Esophagus muscularis mucosa (tissue), 4 donors: ENCODE results near the gene P4HB. TPM values are rescaled to one million over a fixed set of nuclear protein-coding genes. Genes with fewer than 3 reads are reported as not detected.

Experiments used
- DNase-seq: peaks from one replicate; pipeline ENCODE4 v3.0.0-alpha.2; 2017; ENCODE audit errors: extremely low spot score
- H3K27ac ChIP-seq, 4 donors: fragments of 200-600 bp; sonication (generic); replicated peaks in 1 of 4; 1 replicate in 3 of 4; 2 replicates in 1 of 4; pipeline ENCODE4 v1.5.1; 2016 to 2019; ENCODE audit warnings: mild to moderate bottlenecking in 1 of 4
- H3K27me3 ChIP-seq, 4 donors: fragments of 200-600 bp; sonication (generic); one replicate each; pipeline versions ENCODE4 v1.5.1 to v1.6.0; 2016 to 2019
- H3K36me3 ChIP-seq, 4 donors: fragments of 200-600 bp; sonication (generic); one replicate each; pipeline ENCODE4 v1.5.1; 2016 to 2019
- H3K4me1 ChIP-seq, 4 donors: fragments of 200-600 bp; sonication (generic); one replicate each; pipeline ENCODE4 v1.5.1; 2016 to 2019
- H3K4me3 ChIP-seq, 4 donors: fragments of 200-600 bp; sonication (generic); 1 replicate in 2 of 4; 2 replicates in 2 of 4; pipeline ENCODE4 v1.5.1; 2016 to 2019; ENCODE audit warnings: mild to moderate bottlenecking in 4 of 4, moderate library complexity in 1 of 4
- H3K9me3 ChIP-seq, 4 donors: fragments of 200-600 bp; sonication (generic); 1 replicate in 3 of 4; 2 replicates in 1 of 4; pipeline ENCODE4 v1.5.1; 2016 to 2019
- CTCF ChIP-seq, 3 experiments: fragments of 200-600 bp in 2 of 3; fragments of 450-650 bp in 1 of 3; sonication (generic) in 2 of 3; IDR thresholded peaks; one replicate each; pipeline ENCODE4 v1.5.1; 2017 to 2019; ENCODE audit warnings: antibody characterized with exemption in 3 of 3, mild to moderate bottlenecking in 2 of 3, moderate library complexity in 1 of 3
- EP300 ChIP-seq: sonication (generic); formaldehyde crosslinking; IDR thresholded peaks from one replicate; pipeline ENCODE4 v1.6.1; 2017; ENCODE audit warnings: antibody characterized with exemption
- POLR2A ChIP-seq: fragments of 450-650 bp; IDR thresholded peaks from one replicate; pipeline ENCODE4 v1.6.1; 2017; ENCODE audit warnings: antibody characterized with exemption, moderate library complexity, mild to moderate bottlenecking, low read depth
- POLR2AphosphoS5 ChIP-seq, 2 donors: sonication (generic); formaldehyde crosslinking; IDR thresholded peaks; one replicate each; pipeline ENCODE4 v1.6.1; 2017; ENCODE audit warnings: antibody characterized with exemption in 2 of 2
- WGBS: methylation state at CpG from one replicate; pipeline ENCODE4 v1.1.5; 2018; 5-methylcytosine and 5-hydroxymethylcytosine counted together
- intact Hi-C: fragments of 100-400 bp; cut with DNase I; formaldehyde crosslinking; loops from one replicate; pipeline ENCODE4 v1.15.1; 2023
- total RNA-seq, 4 donors: library from RNA; depleted of rRNA; stranded (reverse); fragments of >200 nt; gene quantifications; one replicate each; pipeline versions ENCODE4 v1.1.0 to v1.2.1, GENCODE V29; 2016

P4HB gene
- total RNA-seq, 4 donors from 2014 or later, result 269 to 334 (median 313) TPM

- Histone ChIP-seq H3K4me1 (peaks cover 19 to 52% (median 23%) of the 10 kb centered on the region in 4 donors), H3K27ac (peak overlapping the region; percentile 77 to 84 (median 80)), H3K4me3 (no peak overlapping the region), H3K27me3 (peaks cover 0 to 29% (median 0%) of the 10 kb centered on the region in 4 donors), H3K36me3 (peaks cover 9 to 31% (median 21%) of the 10 kb centered on the region in 4 donors), H3K9me3 (no peaks in the 10 kb centered on the region)
- WGBS, result 81% methylated on average over 8 of the region's 8 CpGs
- intact Hi-C loops, result no loop called here
- TF ChIP-seq CTCF (IDR thresholded peaks at IDR 0.05), result no peak
- DNase-seq, result no peak
Measured at GRCh38 chr17:81821147-81821546, 39.2 kb downstream of the P4HB start.

- Histone ChIP-seq H3K9me3 (no peaks in the 10 kb centered on the region), H3K27me3 (peaks cover 0 to 44% (median 0%) of the 10 kb centered on the region in 4 donors), H3K27ac (no peak overlapping the region), H3K4me1 (peaks cover 18 to 38% (median 19%) of the 10 kb centered on the region in 4 donors), H3K36me3 (peaks cover 9 to 27% (median 19%) of the 10 kb centered on the region in 4 donors), H3K4me3 (no peak overlapping the region)
- TF ChIP-seq POLR2A (no peak), EP300 (no peak), CTCF (IDR thresholded peaks at IDR 0.05) (no peak), POLR2AphosphoS5 (IDR thresholded peaks at IDR 0.05) (no peak)
- 20% methylated on average over 3 of the region's 13 CpGs for WGBS
- intact Hi-C loops, result no loop called here
- DNase-seq, result no peak
Measured at GRCh38 chr17:81819708-81820107, 40.6 kb downstream of the P4HB start.

- WGBS, result 39% methylated on average over 7 of the region's 7 CpGs
- DNase-seq, result no peak
- Histone ChIP-seq H3K27me3 (peaks cover 0 to 62% (median 0%) of the 10 kb centered on the region in 4 donors), H3K27ac (no peak overlapping the region), H3K4me1 (peaks cover 16 to 21% (median 18%) of the 10 kb centered on the region in 4 donors), H3K4me3 (no peak overlapping the region), H3K36me3 (peaks cover 0 to 7% (median 5%) of the 10 kb centered on the region in 4 donors), H3K9me3 (no peaks in the 10 kb centered on the region)
- TF ChIP-seq POLR2AphosphoS5 (IDR thresholded peaks at IDR 0.05) (no peak), EP300 (no peak), CTCF (IDR thresholded peaks at IDR 0.05) (no peak), POLR2A (no peak)
- intact Hi-C loops, result no loop called here
Measured at GRCh38 chr17:81817758-81818147, 42.6 kb downstream of the P4HB start.

- H3K4me3 ChIP-seq, result no peak overlapping the region
- H3K36me3 ChIP-seq, result no peaks in the 10 kb centered on the region
- no peaks in the 10 kb centered on the region for H3K9me3 ChIP-seq
- no peak overlapping the region for H3K27ac ChIP-seq
- no peak for DNase-seq
- H3K27me3 ChIP-seq, result peaks cover 0 to 83% (median 2%) of the 10 kb centered on the region in 4 donors
- 73% methylated on average over 2 of the region's 2 CpGs for WGBS
- TF ChIP-seq POLR2A (no peak), POLR2AphosphoS5 (IDR thresholded peaks at IDR 0.05) (no peak), EP300 (no peak), CTCF (IDR thresholded peaks at IDR 0.05) (no peak)
- H3K4me1 ChIP-seq, result peaks cover 0 to under 1% (median 0%) of the 10 kb centered on the region in 4 donors
- intact Hi-C loops, result no loop called here
Measured at GRCh38 chr17:81815646-81815986, 44.7 kb downstream of the P4HB start.
